ENCODE measurements around the gene CAND1. TPM values are rescaled to one million over a fixed set of nuclear protein-coding genes. Genes with fewer than 3 reads are reported as not detected.

The CAND1 gene
- total RNA-seq, 1 experiment from 2014 or later, result 236 TPM

GRCh38 chr12:67354322-67354721 is 85.2 kb downstream of the CAND1 start:
- POLR2A ChIA-PET, result no interaction called here
- ATAC-seq (no peak), DNase-seq (ENCODE audit: low spot score) (no peak)
- Mint-ChIP-seq H3K4me3 (no peak overlapping the region), H3K36me3 (no peaks in the 10 kb centered on the region), H3K27ac (no peak overlapping the region), H3K4me1 (peaks cover 22% of the 10 kb centered on the region), H3K27me3 (ENCODE audit: low read depth) (no peaks in the 10 kb centered on the region), H3K9me3 (no peaks in the 10 kb centered on the region)
- CTCF ChIA-PET, result interaction anchor here (0.7 to 6.4 kb wide), 5 partner anchors 30 to 588 kb away, joined by 3 to 84 read pairs (median 12); no protein-coding TSS in a partner anchor
- no peak for TF ChIP-seq ELF4 (CRISPR knock-in tag; IDR thresholded peaks at IDR 0.05; ENCODE audit: low read depth)
- TF ChIP-seq JAZF1 (CRISPR knock-in tag; IDR thresholded peaks at IDR 0.05), result no peak
- no peak for TF ChIP-seq ZNF671 (CRISPR knock-in tag; IDR thresholded peaks at IDR 0.05)
- TF ChIP-seq MAX (CRISPR knock-in tag; IDR thresholded peaks at IDR 0.05), result no peak

- Mint-ChIP-seq H3K4me1 (peaks cover 22% of the 10 kb centered on the region), H3K27me3 (ENCODE audit: low read depth) (no peaks in the 10 kb centered on the region), H3K4me3 (no peak overlapping the region), H3K36me3 (no peaks in the 10 kb centered on the region), H3K9me3 (no peaks in the 10 kb centered on the region), H3K27ac (no peak overlapping the region)
- TF ChIP-seq KAT7 (CRISPR knock-in tag; IDR thresholded peaks at IDR 0.05; ENCODE audit: borderline replicate concordance) (no peak), ESRRA (CRISPR knock-in tag; IDR thresholded peaks at IDR 0.05; ENCODE audit: borderline replicate concordance) (no peak), PRDM15 (CRISPR knock-in tag; IDR thresholded peaks at IDR 0.05) (no peak), ZNF416 (CRISPR knock-in tag; IDR thresholded peaks at IDR 0.05) (no peak), ZNF121 (CRISPR knock-in tag; IDR thresholded peaks at IDR 0.05) (no peak), E2F4 (CRISPR knock-in tag; IDR thresholded peaks at IDR 0.05; ENCODE audit: borderline replicate concordance, low read depth) (no peak), TP53 (CRISPR knock-in tag; IDR thresholded peaks at IDR 0.05) (no peak)
- POLR2A ChIA-PET, result no interaction called here
- DNase-seq (ENCODE audit: low spot score), result no peak
- ATAC-seq, result peak; percentile 21; the same call in 1 of the 2 replicates
- CTCF ChIA-PET, result interaction anchor here (0.7 to 6.4 kb wide), 9 partner anchors 30 to 588 kb away, joined by 3 to 84 read pairs (median 4); no protein-coding TSS in a partner anchor
Observed at GRCh38 chr12:67354966-67355365, 85.8 kb downstream of the CAND1 start.

GRCh38 chr12:67355428-67356379 is 86.5 kb downstream of the CAND1 start:
- no peaks in the 10 kb centered on the region for H3K36me3 Mint-ChIP-seq
- ATAC-seq (peak; percentile 66), DNase-seq (ENCODE audit: low spot score) (no peak)
- H3K4me1 Mint-ChIP-seq, result peaks cover 22% of the 10 kb centered on the region
- 0 out of 2 replicates have a peak, but pooled peaks have one; percentile 16 for TF ChIP-seq CTCF (IDR thresholded peaks at IDR 0.05)
- no peak for TF ChIP-seq ATF2 (CRISPR knock-in tag; IDR thresholded peaks at IDR 0.05; ENCODE audit: borderline replicate concordance, low read depth)
- no peak for TF ChIP-seq PRDM15 (CRISPR knock-in tag; IDR thresholded peaks at IDR 0.05)
- TF ChIP-seq NR1H2 (CRISPR knock-in tag; IDR thresholded peaks at IDR 0.05), result no peak
- CTCF ChIA-PET, result interaction anchor here (0.5 to 6.4 kb wide), 70 partner anchors 10 to 1856 kb away, joined by 3 to 84 read pairs (median 4); partner anchors contain the start of gene IL22
- H3K9me3 Mint-ChIP-seq, result peaks cover 4% of the 10 kb centered on the region
- POLR2A ChIA-PET, result interaction anchor here (0.6 to 1.0 kb wide), 3 partner anchors 21 to 793 kb away, joined by 3 to 5 read pairs (median 3); partner anchors contain the start of gene DYRK2
- H3K27ac Mint-ChIP-seq, result no peak overlapping the region
- no peak overlapping the region for H3K4me3 Mint-ChIP-seq
- H3K27me3 Mint-ChIP-seq (ENCODE audit: low read depth), result no peaks in the 10 kb centered on the region

All from WTC11 (cell line).